Testis (tissue), 3 donors: ENCODE measurements around the gene SLC9C1. TPM values are rescaled to one million over a fixed set of nuclear protein-coding genes. Genes with fewer than 3 reads are reported as not detected.

Experiments
- DNase-seq: peaks from one replicate; pipeline ENCODE4 v3.0.0-alpha.2; 2019
- H3K27ac ChIP-seq, 2 donors: fragments of 200-600 bp; sonication (generic); one replicate each; pipeline ENCODE4 v1.5.1; 2019
- H3K27me3 ChIP-seq: fragments of 200-600 bp; sonication (generic); one replicate; pipeline ENCODE4 v1.5.1; 2019
- H3K36me3 ChIP-seq: fragments of 200-600 bp; sonication (generic); one replicate; pipeline ENCODE4 v1.5.1; 2017; ENCODE audit warnings: low read depth; ENCODE audit errors: missing control alignments
- H3K4me1 ChIP-seq: fragments of 200-600 bp; sonication (generic); one replicate; pipeline ENCODE4 v1.5.1; 2019
- H3K4me3 ChIP-seq, 2 donors: fragments of 200-600 bp; sonication (generic); one replicate each; pipeline ENCODE4 v1.5.1; 2017 to 2019
- H3K9me3 ChIP-seq: fragments of 200-600 bp; sonication (generic); one replicate; pipeline ENCODE4 v1.5.1; 2017
- CTCF ChIP-seq, 3 experiments: fragments of 450-650 bp in 2 of 3; fragments of 200-600 bp in 1 of 3; sonication (generic) in 1 of 3; IDR thresholded peaks; one replicate each; pipeline ENCODE4 v1.5.1; 2016 to 2019; ENCODE audit warnings: antibody characterized with exemption in 3 of 3, mild to moderate bottlenecking in 2 of 3, moderate library complexity in 1 of 3
- POLR2A ChIP-seq: fragments of 450-650 bp; IDR thresholded peaks from one replicate; pipeline ENCODE4 v1.6.1; 2017; ENCODE audit warnings: antibody characterized with exemption, mild to moderate bottlenecking, moderate library complexity
- WGBS, 2 donors: methylation state at CpG; one replicate each; pipeline ENCODE4 v1.1.5; 2018; 5-methylcytosine and 5-hydroxymethylcytosine counted together
- intact Hi-C: fragments of 100-400 bp; cut with DNase I; formaldehyde crosslinking; loops from one replicate; pipeline ENCODE4 v1.15.1; 2023; ENCODE audit warnings: low total_unique reads
- polyA plus RNA-seq: library from polyadenylated mRNA; stranded (reverse); fragments of 350-450 nt; fragmentation: Illumina TruSeq; extraction: RNeasy Lipid Tissue Mini Kit (QIAGEN cat#74804); gene quantifications from one replicate; pipeline ENCODE4 v1.2.3, GENCODE V29; 2014; ENCODE audit warnings: low read depth, low replicate concordance; ENCODE audit not compliant: insufficient read depth
- total RNA-seq, 2 donors: library from RNA; depleted of rRNA; stranded (reverse); fragments of >200 nt; gene quantifications; one replicate each; pipeline ENCODE4 v1.2.3, GENCODE V29; 2016

SLC9C1 gene
- total and polyA plus RNA-seq, 3 donors from 2014 or later, result 3.0 to 20.0 (median 9.8) TPM

GRCh38 chr3:112119962-112120836 lies 173.8 kb downstream of the SLC9C1 start:
- H3K4me1 ChIP-seq, result peaks cover 11% of the 10 kb centered on the region
- no peak for DNase-seq
- no peak for TF ChIP-seq CTCF (IDR thresholded peaks at IDR 0.05)
- no peak for TF ChIP-seq POLR2A
- no peaks in the 10 kb centered on the region for H3K36me3 ChIP-seq
- H3K27ac ChIP-seq, result no peak overlapping the region
- H3K4me3 ChIP-seq, result no peak overlapping the region
- 70 to 73% methylated on average over 9 of the region's 9 CpGs for WGBS, 2 donors
- intact Hi-C loops, result no loop called here
- no peaks in the 10 kb centered on the region for H3K9me3 ChIP-seq
- no peaks in the 10 kb centered on the region for H3K27me3 ChIP-seq

- peak; percentile 23 for DNase-seq
- no peak overlapping the region for H3K4me3 ChIP-seq
- H3K27ac ChIP-seq, result no peak overlapping the region
- peaks cover 11% of the 10 kb centered on the region for H3K4me1 ChIP-seq
- 77 to 85% methylated on average over 4 of the region's 4 CpGs for WGBS, 2 donors
- intact Hi-C loops, result no loop called here
- H3K36me3 ChIP-seq, result no peaks in the 10 kb centered on the region
- no peaks in the 10 kb centered on the region for H3K27me3 ChIP-seq
- H3K9me3 ChIP-seq, result no peaks in the 10 kb centered on the region
- no peak for TF ChIP-seq CTCF (IDR thresholded peaks at IDR 0.05)
- no peak for TF ChIP-seq POLR2A
These were observed 176.0 kb downstream of the SLC9C1 start for GRCh38 chr3:112117841-112118571.

- DNase-seq, result no peak
- 88 to 91% methylated on average over 1 of the region's 1 CpG for WGBS, 2 donors
- Histone ChIP-seq H3K9me3 (no peaks in the 10 kb centered on the region), H3K4me3 (no peak overlapping the region), H3K36me3 (no peaks in the 10 kb centered on the region), H3K4me1 (peaks cover 11% of the 10 kb centered on the region), H3K27me3 (no peaks in the 10 kb centered on the region), H3K27ac (no peak overlapping the region)
- no peak for TF ChIP-seq POLR2A
- TF ChIP-seq CTCF (IDR thresholded peaks at IDR 0.05), result no peak
- intact Hi-C loops, result no loop called here
These were observed 176.6 kb downstream of the SLC9C1 start for GRCh38 chr3:112117415-112117814.

GRCh38 chr3:112116748-112117186 lies 177.2 kb downstream of the SLC9C1 start:
- intact Hi-C loops, result no loop called here
- Histone ChIP-seq H3K27ac (no peak overlapping the region), H3K4me3 (no peak overlapping the region)

More at GRCh38 chr3:112116748-112117186, 177.2 kb downstream of the SLC9C1 start:
- WGBS, 2 donors, result 62 to 67% methylated on average over 13 of the region's 13 CpGs
- H3K4me1 ChIP-seq, result peaks cover 11% of the 10 kb centered on the region
- no peak for DNase-seq
- no peaks in the 10 kb centered on the region for H3K36me3 ChIP-seq
- TF ChIP-seq CTCF (IDR thresholded peaks at IDR 0.05) (no peak), POLR2A (no peak)
- no peaks in the 10 kb centered on the region for H3K9me3 ChIP-seq
- no peaks in the 10 kb centered on the region for H3K27me3 ChIP-seq
